Middle frontal gyrus (tissue), 1 donor: ENCODE data around the gene A4GNT.
A peak's percentile ranks its signal among the peaks of the same experiment; 100 is the strongest.
"Not testable (repeated sequence)": the region's sequence is repeated elsewhere in the genome, so short reads cannot be mapped to it uniquely, and the experiment has no call there.

Source experiments
- DNase-seq: peaks from one replicate; pipeline ENCODE4 v3.0.0-alpha.2; 2015; ENCODE audit warnings: low spot score; ENCODE audit errors: extremely low spot score

The A4GNT gene

DNA sequence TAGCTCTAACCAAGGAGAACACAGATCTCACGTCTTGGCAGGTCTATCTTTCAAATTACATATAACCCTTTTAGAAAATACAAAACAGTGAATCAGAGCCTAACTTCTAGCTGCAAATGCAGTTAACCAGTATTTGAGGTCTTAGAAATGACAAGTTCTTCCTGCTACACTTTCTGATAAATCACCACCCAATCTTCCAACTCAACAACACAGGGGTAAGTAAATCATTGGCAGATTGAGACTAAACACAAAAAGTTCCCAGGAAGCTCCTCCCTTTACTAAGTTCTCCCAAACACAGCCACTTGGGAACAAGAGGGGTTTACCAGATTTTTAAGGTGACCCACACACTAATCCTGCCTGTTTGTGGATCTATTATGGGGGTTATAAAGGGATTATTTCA is at the start of gene A4GNT:
Gene A4GNT (minus strand): TSS at position 152 of the 400 bp plus-strand sequence. CDS start 1,134 bp downstream, outside the sequence.
- DNase-seq: no peak

DNA sequence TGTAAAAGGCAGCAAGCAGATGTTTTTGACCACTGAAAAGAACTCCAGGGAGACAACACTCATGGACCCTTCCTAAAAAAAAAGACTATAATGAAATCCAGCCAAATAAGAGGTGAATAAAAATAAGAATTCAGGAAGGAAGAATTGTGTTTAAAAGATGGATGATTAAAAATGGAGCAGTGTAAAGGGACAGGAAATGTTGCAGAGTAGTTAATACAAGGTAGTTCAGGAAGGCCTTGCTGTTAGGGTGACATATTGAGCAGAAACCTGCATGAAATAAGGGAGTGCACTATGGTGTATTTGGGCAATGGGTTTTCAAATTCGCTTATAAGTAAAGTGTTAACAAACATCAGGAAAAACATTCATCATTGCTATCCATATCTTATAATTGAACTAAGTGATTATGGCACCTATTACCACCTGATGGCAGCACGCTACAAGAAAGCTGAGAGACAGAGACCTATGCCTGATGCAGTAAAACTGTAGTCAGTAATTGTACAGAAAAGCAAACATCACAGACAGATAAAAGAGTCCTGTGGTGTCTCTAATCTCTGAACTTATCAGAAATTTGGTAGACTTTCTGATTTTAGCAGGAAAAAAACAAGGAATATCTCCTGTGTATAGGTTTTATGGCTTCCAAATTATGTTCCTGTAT is 48.3 kb upstream of the A4GNT start:
- no peak for DNase-seq

DNA sequence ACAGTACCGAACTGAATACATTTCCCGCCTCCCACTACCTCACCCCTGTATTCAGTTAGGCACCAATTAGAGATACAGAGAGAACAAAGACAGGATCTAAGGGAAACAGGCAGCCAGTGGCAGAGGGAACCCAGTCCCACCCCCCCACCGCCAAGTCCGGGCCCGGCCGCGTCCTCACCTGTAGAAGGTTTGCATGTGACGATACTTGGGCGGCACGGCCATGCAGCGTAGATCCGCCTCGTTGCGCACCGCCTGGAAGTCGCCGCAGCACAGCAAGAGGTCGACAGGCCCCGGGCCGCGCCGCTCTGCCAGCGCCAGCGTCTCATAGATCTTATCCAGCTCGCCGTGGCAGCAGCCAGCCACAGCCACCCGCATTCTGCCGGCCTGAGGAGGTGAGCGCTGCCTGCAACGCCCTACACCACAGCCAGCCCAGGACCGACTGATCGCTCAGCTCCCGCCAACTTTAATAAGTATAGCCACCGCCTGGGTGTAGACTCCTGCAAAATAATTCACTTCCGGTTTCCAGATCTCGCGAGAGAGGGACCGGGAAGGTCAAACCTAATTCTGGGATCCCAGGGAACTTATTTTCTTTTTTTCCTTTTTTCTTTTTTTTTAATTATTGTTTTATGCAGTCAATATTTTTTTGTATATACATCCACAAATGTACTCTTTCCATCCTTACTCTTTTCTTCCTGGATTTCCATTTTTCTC is 42.4 kb upstream of the A4GNT start, which contains the start of gene DBR1:
Gene DBR1 (minus strand): TSS at position 501 of the 711 bp plus-strand sequence. CDS start 126 bp downstream, at position 375.
- DNase-seq: peak; percentile 52

DNA sequence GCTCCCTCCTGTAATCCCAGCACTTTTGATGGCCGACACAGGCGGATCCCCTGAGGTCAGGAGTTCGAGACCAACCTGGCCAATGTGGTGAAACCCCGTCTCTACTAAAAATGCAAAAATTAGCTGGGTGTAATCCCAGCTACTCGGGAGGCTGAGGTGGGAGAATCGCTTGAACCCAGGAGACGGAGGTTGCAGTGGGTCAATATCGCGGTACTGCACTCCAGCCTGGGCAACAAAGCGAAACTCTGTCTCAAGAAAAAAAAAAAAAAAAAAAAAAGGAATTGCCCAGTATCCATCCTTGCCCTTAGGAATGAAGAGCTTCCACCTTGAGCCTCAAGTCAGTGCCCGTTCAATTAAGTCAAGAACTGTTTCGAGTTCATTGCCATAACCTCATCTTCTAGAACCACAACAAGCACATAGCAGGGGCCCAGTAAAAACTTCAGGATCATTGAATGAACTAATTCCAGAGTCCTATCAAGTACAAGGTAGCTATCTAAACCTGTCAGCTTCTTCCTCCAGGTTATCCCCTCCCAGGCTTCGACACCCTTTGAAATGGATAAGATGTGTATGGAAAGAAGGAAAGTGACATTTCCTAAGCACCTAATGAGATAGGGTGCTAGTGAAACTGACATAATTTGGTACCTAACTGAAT is 41.7 kb upstream of the A4GNT start:
- DNase-seq: no peak

DNA sequence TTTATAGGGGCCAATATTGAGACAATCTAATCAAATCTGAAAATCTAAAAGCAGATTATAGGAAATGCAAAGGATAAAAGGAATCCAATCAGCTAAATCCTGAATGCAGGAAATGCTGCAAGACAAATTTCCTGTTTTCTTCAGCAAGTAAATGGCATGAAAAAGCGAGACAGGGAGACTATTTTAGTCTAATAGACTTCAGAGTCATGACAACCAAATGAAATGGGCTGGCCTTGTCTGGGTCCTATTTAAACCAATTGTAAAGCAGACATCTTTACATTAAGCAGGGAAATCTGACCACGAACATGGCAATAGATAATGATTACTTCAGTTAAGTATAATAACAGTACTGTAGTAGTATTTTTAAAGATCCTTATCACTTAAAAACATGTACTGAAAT is 40.4 kb upstream of the A4GNT start:
- no peak for DNase-seq

DNA sequence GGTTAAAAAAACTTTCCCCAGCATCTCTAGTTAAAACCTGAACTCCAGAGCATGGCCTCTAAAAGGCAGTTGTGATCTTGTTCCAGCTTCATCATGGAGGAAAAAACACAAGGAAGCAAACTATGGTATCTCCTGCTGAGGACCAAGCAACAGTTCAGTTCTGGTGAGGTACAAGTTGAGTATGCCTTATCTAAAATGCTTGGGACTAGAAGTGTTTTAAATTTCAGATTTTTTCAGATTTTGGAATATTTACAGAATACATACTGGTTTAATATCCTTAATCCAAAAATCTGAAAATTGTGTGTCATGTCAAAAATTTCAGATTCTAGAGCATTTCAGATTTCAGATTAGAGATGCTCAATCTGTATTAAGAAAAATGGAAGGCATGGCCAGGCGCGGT is 32.9 kb upstream of the A4GNT start:
- no peak for DNase-seq

DNA sequence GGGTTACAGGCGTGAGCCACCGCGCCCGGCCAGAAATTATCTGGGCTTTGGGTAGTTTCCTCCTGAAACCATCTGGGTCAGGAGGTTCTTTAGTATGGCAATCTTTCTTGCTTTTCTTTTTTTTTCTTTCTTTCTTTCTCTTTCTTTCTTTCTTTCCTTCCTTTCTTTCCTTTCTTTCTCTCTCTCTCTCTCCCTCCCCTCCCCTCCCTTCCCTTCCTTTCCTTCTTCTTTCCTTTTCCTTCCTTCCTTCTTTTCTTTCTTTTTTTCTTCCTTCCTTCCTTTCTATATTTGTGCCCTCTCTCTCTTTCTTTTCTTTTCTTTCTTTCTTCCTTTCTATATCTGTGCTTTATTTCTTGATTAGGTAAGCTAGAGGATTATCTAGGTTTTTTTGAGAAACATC is 25.6 kb upstream of the A4GNT start:
- DNase-seq: no peak

DNA sequence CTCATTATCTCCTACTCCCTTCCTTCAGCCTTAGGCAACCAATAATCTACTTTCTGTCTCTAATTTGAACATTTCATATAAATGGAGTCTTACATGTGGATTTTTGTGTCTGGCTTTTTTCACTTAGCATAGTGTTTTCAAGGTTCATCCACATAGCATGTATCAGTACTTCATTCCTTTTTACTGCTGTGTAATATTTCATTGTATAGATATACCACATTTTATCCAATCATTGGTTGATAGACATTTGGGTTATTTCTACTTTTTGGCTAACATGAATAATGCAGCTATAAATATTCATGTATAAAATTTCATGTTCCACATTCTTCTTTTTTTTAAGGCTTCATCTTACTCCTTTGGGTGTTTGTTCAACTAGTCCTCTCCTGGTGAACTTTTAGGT is 22.3 kb upstream of the A4GNT start:
- no peak for DNase-seq

DNA sequence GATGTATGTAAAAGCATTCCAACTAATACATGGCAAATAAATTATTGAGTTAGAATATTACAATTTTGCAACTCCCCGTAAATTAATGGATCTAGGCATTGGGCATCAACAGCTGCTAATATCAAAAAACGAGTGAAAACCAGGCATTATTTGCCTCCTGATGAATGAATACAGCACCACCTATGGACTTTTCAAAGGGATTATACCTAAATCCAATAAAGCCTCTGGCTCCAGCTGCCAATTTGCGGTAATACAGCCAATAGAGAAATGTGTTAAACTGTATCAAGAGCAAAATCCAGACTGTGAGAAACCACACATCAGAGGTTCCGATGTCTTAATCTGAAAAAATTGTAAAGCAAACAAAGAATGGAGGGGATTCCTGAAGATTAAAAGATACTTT is 16.3 kb upstream of the A4GNT start:
- DNase-seq: no peak

DNA sequence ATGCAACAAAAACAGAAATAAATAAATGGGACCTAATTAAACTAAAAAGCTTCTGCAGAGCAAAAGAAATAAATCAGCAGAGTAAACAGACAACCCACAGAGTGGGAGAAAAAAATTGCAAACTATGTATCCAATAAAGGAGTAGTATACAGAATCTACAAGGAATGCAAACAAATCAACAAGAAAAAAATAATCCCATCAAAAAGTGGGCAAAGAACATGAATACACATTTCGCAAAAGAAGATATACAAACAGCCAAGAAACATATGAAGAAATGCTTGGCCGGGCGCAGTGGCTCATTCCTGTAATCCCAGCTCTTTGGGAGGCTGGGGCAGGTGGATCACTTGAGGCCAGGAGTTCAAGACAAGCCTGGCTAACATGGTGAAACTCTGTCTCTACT is 10.0 kb upstream of the A4GNT start:
- DNase-seq: not testable (repeated sequence)

DNA sequence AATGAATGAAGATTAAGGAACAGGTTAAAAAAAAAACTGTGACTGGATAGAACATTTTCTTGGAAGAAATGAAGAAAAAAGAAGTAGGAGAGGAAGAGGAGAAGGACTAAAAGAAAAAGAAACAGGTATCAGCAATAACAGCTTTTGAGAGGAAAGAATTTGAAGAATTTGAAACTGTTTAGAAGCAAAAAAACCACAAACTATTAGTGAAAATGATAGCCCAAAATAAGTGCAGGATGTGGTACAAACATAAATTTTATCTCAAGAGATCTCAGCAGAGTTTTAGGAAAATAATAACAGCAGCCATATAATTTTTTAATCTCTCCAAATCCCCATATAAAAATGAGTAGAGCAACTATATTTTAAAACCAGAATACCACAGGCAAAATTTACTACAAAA is 8.8 kb upstream of the A4GNT start:
- DNase-seq: no peak

DNA sequence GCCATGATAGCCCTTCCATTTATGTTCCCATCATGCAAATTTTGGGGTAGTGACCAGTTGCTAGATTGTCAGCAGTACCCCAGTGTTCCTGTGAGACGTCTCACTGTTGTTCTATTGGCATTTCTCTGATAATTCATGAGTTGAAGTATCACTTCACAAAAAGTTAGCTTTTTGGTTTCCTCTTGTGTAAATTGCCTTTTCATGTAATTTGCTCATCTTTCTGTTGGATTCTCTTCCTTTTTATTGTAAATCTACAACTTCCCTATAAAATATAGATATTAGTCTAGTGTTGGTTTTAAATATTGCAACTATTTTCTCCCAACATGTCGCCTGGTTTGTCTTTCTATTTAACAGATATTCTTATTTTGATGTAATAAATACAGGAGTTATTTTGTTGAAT is 7.5 kb upstream of the A4GNT start:
- no peak for DNase-seq

DNA sequence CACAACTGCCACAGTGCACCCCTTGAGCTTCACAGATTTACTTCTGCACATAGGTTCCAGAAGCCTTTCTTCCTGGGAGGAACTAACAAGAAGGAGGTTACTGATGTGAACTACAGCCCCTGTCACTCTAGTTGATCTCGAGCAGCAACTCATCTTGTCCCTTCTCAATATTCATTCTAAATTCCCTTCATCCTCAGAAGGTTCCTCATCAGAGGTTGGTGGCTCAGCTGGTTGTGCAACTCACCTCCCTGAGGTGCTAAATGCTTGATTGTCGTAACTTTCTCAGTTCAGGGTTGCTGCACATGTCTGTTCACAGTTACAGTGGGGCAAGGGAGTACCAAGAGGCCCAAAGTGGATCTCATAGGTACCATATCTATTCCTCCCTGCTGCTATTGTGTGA is 5.7 kb upstream of the A4GNT start:
- no peak for DNase-seq

DNA sequence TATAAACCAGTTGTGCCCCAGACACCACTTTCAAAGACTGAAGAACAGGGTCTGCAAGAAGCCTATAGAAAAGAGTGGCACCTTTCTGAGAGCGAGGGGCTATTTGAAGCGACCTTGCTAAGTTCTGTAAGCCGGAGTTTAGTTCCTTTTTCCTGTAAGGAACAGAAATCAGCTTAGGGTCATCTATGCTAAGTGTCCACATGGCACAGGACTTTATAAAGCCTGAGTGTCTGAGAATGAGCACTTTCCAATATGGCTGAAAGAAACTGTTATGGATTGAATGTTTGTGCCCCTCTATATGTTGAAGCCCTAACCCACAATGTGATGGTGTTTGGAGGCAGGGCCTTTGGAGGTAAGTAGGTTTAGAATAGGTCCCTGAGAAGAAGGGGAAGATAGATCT is 4.0 kb upstream of the A4GNT start:
- DNase-seq: no peak

DNA sequence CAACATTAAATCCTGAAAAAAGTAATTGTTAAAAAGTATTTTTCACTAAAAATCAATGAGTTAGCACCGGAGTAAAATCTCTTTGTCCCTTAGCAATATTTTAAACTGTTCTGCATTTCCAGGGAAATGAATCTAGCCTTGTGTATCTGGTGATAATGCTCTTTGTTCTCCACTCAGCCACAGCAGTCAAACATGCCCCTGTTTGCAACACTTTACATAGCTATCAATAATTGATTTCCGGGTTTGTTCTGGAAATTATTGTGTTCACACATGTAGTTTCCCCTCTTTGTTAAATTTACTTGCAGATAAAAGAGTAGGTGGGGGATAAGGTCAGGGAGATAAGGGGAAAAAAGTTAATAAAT is 3.6 kb upstream of the A4GNT start:
- DNase-seq: no peak

DNA sequence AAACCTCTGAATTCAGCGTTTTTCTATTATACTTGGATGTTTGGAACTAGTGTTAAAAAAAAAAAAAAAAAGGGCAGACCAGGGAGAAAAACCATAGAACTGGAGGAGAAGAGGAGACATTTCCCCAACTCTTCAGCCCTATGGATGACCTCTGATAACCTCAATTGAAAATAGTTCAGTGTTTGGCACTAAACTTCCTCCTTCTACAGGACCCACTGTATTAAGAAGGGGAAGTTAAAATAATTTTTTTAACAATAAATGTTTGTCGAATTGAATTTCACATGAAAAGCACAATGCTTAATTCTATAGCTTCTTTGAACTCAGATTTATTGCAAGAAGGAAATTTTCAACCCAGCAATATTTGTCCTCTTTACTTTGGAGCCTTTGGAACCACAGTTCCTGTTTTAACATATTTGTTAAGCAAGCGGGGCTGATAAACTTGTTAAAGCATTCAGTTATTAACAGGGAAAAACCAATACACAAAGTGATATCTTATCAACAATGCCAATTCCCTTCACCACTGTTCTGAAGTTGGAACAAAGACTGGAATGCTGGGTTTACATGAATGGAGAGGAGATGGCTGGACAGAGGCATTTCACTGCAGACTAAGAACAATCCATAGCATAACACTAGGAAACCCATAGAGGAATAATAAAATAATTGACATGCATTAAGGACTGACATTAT is 3.1 kb upstream of the A4GNT start:
- DNase-seq: no peak

DNA sequence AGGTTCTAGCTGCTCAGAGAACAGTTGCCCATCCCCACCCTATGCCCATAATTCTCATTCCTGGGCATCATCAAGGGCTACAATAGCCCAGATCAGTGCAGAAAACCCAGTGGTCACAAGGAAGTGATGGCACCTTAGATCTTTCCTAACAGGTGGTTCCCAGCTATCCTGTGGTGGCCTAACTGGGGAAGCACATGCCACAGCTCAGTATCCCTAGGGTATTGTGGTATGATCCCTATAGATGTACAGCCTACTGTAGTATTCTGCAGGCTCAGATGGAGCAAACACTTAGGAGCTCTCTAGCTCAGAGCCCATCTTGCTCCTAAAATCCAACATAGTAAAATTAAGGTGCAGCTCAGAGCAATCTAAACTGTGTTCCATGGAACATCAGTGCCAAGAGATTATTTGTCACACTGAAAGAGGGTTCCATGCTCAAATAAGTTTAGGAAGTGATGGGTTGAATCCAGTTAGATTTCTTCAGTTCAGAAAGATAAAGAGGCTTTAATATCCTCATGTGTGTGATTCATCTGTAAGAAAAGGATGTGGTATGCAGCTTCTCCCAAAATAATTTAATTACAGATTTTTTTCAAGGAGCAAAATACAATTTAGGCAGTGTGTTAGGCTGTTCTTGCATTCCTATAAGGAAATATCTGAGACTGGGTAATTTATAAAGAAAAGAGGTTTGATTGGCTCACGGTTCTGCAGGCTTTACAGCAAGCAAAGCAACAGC is 4.4 kb downstream of the A4GNT start:
- DNase-seq: no peak

DNA sequence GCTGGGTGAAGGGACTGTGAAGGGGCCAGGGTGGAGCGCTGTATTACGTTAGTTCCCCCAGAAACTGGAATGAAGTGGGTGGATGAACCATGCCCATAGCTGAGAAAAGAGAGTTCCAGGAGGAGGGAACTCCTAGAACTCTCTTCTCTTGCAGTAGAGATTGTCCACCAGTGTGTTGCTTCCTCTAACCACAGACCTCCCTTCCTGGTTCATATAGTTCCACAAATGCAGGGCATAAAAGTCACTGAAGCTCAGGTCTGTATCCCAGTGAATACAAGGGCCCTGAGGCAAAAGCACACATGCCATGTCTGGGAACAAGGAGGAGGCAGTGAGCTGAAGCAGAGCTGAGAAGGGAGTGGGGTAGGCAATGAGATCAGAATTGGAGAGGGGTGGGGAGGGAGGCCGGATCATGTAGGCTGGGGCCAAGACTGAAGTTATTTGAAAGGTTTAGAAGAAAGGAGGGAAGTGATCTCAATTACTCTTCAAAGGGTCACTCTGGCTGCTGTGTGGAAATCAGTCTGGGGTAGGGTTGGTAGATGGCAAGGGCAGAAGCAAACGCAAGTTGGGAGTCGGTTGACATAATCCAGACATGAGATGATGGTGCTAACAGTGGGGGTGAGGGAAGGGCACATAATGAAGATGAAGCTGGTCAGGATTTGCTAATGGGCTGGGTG is 6.5 kb downstream of the A4GNT start:
- no peak for DNase-seq

DNA sequence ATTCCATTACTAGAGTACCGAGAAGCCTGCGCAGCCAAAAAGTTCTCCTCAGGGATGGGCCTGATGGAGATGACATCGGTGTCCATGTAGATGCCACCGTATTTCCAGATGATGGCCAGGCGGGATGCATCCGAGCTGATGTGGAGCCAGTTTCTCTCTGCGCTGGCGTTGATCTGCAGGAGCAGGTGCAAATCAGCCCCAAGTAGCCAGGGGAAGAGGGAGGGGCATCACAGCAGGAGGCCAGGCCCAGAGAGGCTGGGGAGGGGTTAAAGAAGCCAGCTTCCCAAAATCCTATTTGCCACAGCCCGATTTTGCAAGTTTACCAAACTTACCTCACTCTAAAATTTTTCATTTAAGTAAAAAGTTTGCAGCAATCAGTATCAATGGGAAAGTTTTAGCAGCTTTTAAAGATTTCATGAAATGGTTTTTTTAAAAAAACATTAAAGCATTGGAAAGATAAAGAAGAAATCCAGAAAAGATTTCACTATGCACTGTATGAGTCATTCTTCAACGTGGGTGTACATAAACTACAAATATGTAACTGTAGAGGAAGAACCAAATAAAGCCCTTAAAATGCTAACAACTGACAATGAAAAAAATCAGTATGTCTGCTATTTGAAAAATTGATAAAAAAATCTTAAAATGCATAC is 7.4 kb downstream of the A4GNT start:
- DNase-seq: no peak

DNA sequence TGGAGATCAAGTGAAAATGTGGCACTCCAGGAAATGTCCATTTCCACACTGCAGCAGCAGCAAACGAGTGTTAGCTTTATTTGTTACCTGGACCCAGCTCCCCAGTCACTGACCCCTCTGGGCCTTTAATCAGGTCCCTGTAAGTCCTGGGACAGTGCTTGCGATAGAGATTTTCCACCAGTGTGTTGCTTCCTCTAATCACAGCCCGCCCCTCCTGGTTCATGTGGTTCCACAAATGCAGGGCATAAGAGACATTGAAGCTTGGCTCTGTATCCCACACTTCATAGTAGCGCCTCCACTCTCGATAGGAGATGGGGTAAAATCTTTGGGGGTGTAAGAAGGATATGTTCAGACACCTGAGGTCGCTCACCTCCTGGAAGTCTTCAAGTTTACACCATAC is 8.0 kb downstream of the A4GNT start:
- DNase-seq: no peak
